Thoracic aorta (tissue), 2 donors: Measurements from ENCODE around the gene MCTS1. TPM values are rescaled to one million over a fixed set of nuclear protein-coding genes. Genes with fewer than 3 reads are reported as not detected.
"Not testable (repeated sequence)": the region's sequence is repeated elsewhere in the genome, so short reads cannot be mapped to it uniquely, and the experiment has no call there.

ENCODE experiments used
- ATAC-seq: fragments of 150-250 bp; one replicate; pipeline ENCODE4 v1.8.0; 2017; ENCODE audit warnings: low read depth; ENCODE audit not compliant: insufficient number of reproducible peaks, low FRiP score
- DNase-seq: peaks from one replicate; pipeline ENCODE4 v3.0.0-alpha.2; 2020; ENCODE audit warnings: low spot score
- H3K27ac ChIP-seq, 2 donors: fragments of 200-600 bp; sonication (generic); 1 replicate in 1 of 2; 2 replicates in 1 of 2; pipeline ENCODE4 v1.5.1; 2016; ENCODE audit warnings: mild to moderate bottlenecking in 2 of 2, moderate library complexity in 2 of 2
- H3K27me3 ChIP-seq: fragments of 200-600 bp; sonication (generic); replicated peaks from 2 replicates; pipeline ENCODE4 v1.6.0; 2016; ENCODE audit warnings: mild to moderate bottlenecking; ENCODE audit not compliant: insufficient read depth
- H3K36me3 ChIP-seq: fragments of 200-600 bp; sonication (generic); one replicate; pipeline ENCODE4 v1.5.1; 2016
- H3K4me1 ChIP-seq, 2 donors: fragments of 200-600 bp; sonication (generic); 1 replicate in 1 of 2; 2 replicates in 1 of 2; pipeline versions ENCODE4 v1.5.1 to v1.6.0; 2016; ENCODE audit warnings: low read depth in 2 of 2, mild to moderate bottlenecking in 1 of 2; ENCODE audit not compliant: control insufficient read depth in 1 of 2
- H3K4me3 ChIP-seq: fragments of 200-600 bp; sonication (generic); 2 replicates; pipeline ENCODE4 v1.5.1; 2016; ENCODE audit warnings: mild to moderate bottlenecking
- H3K9me3 ChIP-seq: fragments of 200-600 bp; sonication (generic); 2 replicates; pipeline ENCODE4 v1.5.1; 2016
- CTCF ChIP-seq: fragments of 200-600 bp; sonication (generic); IDR thresholded peaks from one replicate; pipeline ENCODE4 v1.5.1; 2019; ENCODE audit warnings: antibody characterized with exemption
- total RNA-seq, 2 donors: library from RNA; depleted of rRNA; stranded (reverse); fragments of >200 nt; gene quantifications; one replicate each; pipeline versions ENCODE4 v1.1.0 to v1.2.3, GENCODE V29; 2016

MCTS1 gene
- total RNA-seq, 2 donors from 2014 or later, result 19.2 to 19.5 TPM

DNA sequence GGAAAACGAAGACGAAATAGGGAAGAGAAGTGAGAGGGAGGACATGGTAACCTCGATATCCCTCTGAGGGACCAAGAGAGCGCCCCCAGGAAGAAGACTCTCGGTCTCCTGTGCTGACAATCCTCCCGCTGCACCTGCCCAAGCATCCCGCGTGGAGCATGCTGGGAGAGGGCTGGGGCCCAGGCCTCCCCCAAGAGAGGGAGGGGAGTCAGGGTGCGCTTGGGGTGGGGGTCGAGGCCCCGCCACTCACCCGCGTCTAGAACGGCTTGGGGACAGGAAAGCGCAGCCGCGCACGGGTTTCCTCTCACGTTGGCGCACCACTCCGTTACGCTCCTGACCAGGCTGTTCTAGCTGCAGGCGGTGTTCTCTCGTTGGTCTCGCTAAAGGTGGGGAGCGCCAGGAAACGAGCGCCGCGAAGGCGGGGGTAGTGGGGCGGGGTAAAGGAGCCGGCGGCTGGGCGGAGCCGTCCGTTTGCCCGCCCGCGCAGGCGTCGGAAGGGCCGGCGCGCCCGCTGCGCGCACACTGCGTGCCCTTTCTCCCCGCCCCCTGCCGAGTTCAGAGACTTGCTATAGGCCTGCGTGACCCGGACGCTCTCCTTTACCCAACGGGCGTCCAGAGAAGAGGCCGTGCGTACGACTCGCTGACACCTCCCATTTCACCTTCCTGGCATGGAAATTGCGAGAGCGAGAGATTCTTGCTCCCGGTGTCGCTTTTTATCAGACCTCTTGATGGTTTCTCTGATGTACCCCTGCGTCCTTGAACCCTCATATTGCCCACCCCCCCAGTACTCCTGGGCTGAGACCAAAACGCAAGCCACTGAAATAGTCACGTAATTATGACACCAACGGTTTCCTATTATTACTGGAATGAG lies 26.0 kb downstream of the MCTS1 start, which contains the start of gene C1GALT1C1:
TSS of gene C1GALT1C1 (minus strand) at position 388 of the 871 bp plus-strand sequence. CDS start 2,888 bp downstream, outside the sequence.
- Histone ChIP-seq H3K4me1 (peaks cover 0 to 6% of the 10 kb centered on the region in 2 donors), H3K36me3 (no peaks in the 10 kb centered on the region), H3K27me3 (no peaks in the 10 kb centered on the region), H3K27ac (peak within 1 kb of the TSS; percentile 82 to 93), H3K9me3 (no peaks in the 10 kb centered on the region), H3K4me3 (peak within 1 kb of the TSS; percentile 76)
- TF ChIP-seq CTCF, result no peak
- peak; percentile 97 for ATAC-seq
- peak; percentile 55 for DNase-seq

DNA sequence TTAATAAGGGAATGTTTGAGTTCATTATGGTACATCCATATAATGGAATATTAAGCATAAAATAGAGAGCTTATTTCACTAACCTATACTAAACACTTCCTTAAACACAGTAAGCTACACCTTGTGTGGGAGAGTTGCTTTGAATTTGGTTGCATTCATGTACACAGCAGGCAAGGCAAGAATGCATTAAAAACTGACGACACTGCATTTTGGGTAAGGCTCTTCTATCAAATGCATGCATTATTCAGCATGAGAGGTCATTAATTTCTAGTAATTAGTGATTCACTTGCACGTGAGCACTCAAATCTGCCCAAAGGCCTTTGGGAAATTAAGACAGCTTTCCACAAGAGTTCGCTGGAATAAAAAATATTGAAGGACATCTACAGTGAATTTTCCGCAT lies 34.7 kb downstream of the MCTS1 start:
- H3K27me3 ChIP-seq, result no peaks in the 10 kb centered on the region
- TF ChIP-seq CTCF, result no peak
- ATAC-seq (no peak), DNase-seq (no peak)
- no peaks in the 10 kb centered on the region for H3K4me1 ChIP-seq
- no peak overlapping the region for H3K4me3 ChIP-seq
- H3K36me3 ChIP-seq, result no peaks in the 10 kb centered on the region
- H3K27ac ChIP-seq, result no peak overlapping the region
- H3K9me3 ChIP-seq, result no peaks in the 10 kb centered on the region

GRCh38 chrX:120642871-120643270 lies 39.0 kb downstream of the MCTS1 start:
- no peak overlapping the region for H3K27ac ChIP-seq
- H3K4me3 ChIP-seq, result no peak overlapping the region
- no peaks in the 10 kb centered on the region for H3K9me3 ChIP-seq
- no peaks in the 10 kb centered on the region for H3K36me3 ChIP-seq
- no peaks in the 10 kb centered on the region for H3K27me3 ChIP-seq
- DNase-seq (no peak), ATAC-seq (no peak)
- H3K4me1 ChIP-seq, result no peaks in the 10 kb centered on the region
- TF ChIP-seq CTCF, result no peak

GRCh38 chrX:120647127-120647526 lies 43.2 kb downstream of the MCTS1 start:
- no peak for DNase-seq
- no peak overlapping the region for H3K27ac ChIP-seq
- no peak overlapping the region for H3K4me3 ChIP-seq
- H3K36me3 ChIP-seq, result no peaks in the 10 kb centered on the region
- H3K27me3 ChIP-seq, result no peaks in the 10 kb centered on the region
- TF ChIP-seq CTCF, result no peak
- H3K9me3 ChIP-seq, result no peaks in the 10 kb centered on the region
- ATAC-seq, result no peak
- no peaks in the 10 kb centered on the region for H3K4me1 ChIP-seq

GRCh38 chrX:120652256-120652655 lies 48.4 kb downstream of the MCTS1 start:
- ATAC-seq, H3K36me3 ChIP-seq, H3K27me3 ChIP-seq, DNase-seq, H3K9me3 ChIP-seq, H3K4me3 ChIP-seq, H3K4me1 ChIP-seq, H3K27ac ChIP-seq: not testable (repeated sequence)
